ENCODE results near the gene ZNF14.
"Not testable (repeated sequence)": the region's sequence is repeated elsewhere in the genome, so short reads cannot be mapped to it uniquely, and the experiment has no call there.

The ZNF14 gene

DNA sequence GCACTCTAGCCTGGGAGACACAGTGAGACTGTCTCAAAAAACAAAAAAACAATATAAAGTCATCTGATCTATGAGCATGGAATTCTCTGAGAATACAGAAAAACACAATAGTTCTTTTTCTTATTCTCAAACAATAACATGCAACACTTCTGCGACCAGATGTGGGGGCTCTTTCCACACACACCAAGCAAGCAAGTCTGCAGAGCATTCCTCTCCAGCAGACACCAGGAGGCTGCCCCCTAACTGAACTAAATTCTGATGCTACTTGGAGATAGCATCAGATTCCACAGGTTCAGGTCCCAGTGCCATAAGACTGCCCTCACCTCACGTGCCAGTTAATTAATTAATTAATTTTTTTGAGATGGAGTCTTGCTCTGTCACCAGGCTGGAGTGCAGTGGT lies 36.5 kb downstream of the ZNF14 start:
- TF ChIP-seq, protein P1, sequence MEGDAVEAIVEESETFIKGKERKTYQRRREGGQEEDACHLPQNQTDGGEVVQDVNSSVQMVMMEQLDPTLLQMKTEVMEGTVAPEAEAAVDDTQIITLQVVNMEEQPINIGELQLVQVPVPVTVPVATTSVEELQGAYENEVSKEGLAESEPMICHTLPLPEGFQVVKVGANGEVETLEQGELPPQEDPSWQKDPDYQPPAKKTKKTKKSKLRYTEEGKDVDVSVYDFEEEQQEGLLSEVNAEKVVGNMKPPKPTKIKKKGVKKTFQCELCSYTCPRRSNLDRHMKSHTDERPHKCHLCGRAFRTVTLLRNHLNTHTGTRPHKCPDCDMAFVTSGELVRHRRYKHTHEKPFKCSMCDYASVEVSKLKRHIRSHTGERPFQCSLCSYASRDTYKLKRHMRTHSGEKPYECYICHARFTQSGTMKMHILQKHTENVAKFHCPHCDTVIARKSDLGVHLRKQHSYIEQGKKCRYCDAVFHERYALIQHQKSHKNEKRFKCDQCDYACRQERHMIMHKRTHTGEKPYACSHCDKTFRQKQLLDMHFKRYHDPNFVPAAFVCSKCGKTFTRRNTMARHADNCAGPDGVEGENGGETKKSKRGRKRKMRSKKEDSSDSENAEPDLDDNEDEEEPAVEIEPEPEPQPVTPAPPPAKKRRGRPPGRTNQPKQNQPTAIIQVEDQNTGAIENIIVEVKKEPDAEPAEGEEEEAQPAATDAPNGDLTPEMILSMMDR (IDR thresholded peaks at IDR 0.05; ENCODE audit: insufficient read depth, missing control alignments) = no peak
- FAIRE-seq (no peak), DNase-seq (ENCODE audit: insufficient read length, low spot score) (no peak)

DNA sequence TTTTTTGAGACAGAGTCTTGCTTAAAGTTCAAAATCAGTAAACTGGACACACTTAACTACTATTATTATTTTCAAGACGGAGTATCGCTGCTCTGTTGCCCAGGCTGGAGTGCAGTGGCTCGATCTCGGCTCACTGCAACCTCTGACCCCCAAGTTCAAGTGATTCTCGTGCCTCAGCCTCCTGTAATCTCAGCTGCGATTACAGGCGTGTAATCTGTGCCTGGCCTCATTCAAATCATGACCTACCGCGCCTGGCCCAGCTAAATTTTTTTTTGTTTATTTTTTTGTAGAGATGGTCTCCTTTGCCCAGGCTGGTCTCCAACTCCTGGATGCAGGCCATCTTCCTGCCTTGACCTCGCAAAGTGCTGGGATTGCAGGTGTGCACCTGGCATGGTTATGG lies 41.2 kb downstream of the ZNF14 start:
- FAIRE-seq (no peak), DNase-seq (ENCODE audit: insufficient read length, low spot score) (no peak)
- TF ChIP-seq, protein P1 (IDR thresholded peaks at IDR 0.05; ENCODE audit: insufficient read depth, missing control alignments) = no peak

DNA sequence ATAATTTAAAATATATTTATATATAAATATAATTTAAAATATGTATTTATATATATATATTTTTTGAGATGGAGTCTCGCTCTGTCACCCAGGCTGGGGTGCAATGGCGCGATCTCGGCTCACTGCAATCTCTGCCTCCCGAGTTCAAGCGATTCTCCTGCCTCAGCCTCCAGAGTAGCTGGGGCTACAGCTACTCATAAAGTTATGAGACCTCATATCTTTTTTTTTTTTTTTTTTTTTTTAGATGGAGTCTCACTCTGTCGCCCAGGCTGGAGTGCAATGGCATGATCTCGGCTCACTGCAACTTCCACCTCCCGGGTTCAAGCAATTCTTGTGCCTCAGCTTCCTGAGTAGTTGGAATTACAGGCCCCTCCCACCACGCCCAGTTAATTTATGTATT lies 43.9 kb downstream of the ZNF14 start:
- not testable (repeated sequence) for FAIRE-seq; DNase-seq (ENCODE audit: insufficient read length, low spot score)

GRCh38 chr19:19687090-19687489 lies 45.8 kb downstream of the ZNF14 start:
- DNase-seq (ENCODE audit: insufficient read length, low spot score) (no peak), FAIRE-seq (no peak)
- TF ChIP-seq, protein P1 (IDR thresholded peaks at IDR 0.05; ENCODE audit: insufficient read depth, missing control alignments) = no peak

DNA sequence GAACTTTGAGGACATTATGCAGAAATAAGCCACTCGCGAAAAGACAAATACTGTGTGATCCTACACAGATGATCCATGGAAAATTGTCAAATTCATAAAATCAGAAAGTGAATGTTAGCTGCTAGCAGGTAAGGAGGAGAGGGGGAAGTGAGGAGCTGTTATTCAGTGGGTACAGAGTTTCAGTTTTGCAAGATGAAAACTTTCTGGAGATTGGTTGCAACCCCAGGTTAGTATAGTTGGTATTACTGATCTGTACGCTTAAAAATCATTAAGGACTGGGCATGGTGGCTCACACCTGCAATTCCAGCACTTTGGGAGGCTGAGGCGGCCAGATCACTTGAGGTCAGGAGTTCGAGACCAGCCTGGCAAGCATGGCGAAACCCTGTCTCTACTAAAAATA lies 46.3 kb downstream of the ZNF14 start:
- TF ChIP-seq, protein P1 (IDR thresholded peaks at IDR 0.05; ENCODE audit: insufficient read depth, missing control alignments) = no peak
- no peak for FAIRE-seq
- DNase-seq (ENCODE audit: insufficient read length, low spot score) = no peak

GRCh38 chr19:19686119-19686518 lies 46.8 kb downstream of the ZNF14 start:
- DNase-seq (ENCODE audit: insufficient read length, low spot score); FAIRE-seq: not testable (repeated sequence)

DNA sequence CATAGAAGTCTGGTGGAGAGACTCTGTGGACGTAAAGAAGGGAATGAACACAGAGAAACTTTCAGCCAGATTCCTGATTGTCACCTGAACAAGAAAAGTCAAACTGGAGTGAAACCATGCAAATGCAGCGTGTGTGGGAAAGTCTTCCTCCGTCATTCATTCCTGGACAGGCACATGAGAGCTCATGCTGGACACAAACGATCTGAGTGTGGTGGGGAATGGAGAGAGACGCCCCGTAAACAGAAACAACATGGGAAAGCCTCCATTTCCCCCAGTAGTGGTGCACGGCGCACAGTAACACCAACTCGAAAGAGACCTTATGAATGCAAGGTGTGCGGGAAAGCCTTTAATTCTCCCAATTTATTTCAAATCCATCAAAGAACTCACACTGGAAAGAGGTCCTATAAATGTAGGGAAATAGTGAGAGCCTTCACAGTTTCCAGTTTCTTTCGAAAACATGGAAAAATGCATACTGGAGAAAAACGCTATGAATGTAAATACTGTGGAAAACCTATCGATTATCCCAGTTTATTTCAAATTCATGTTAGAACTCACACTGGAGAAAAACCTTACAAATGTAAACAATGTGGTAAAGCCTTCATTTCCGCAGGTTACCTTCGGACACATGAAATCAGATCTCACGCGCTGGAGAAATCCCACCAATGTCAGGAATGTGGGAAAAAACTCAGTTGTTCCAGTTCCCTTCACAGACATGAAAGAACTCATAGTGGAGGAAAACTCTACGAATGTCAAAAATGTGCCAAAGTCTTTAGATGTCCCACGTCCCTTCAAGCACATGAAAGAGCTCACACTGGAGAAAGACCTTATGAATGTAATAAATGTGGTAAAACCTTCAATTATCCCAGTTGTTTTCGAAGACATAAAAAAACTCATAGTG lies 53.5 kb downstream of the ZNF14 start:
- DNase-seq (ENCODE audit: insufficient read length, low spot score) (no peak), FAIRE-seq (no peak)
- TF ChIP-seq, protein P1 (IDR thresholded peaks at IDR 0.05; ENCODE audit: insufficient read depth, missing control alignments) = no peak

DNA sequence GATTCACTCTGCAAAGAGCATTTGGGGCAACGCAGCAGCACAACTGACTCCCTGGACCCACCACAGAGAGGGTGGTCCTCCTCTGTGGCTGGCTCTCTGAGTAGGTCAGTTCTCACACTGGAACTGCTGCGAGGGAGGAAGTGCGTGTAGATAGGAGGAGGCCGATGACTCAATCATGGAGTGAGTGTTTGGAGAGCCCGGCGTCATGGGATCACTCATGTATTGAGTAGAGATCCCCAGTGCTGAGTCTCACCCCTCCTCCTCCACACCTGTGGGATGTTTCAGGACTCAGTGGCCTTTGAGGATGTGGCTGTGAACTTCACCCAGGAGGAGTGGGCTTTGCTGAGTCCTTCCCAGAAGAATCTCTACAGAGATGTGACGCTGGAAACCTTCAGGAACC lies 55.3 kb downstream of the ZNF14 start:
- FAIRE-seq = no peak
- TF ChIP-seq, protein P1 (IDR thresholded peaks at IDR 0.05; ENCODE audit: insufficient read depth, missing control alignments) = no peak

More for the DNA sequence above, 55.3 kb downstream of the ZNF14 start:
- no peak for DNase-seq (ENCODE audit: insufficient read length, low spot score)
